HL-60 (cell line): Measurements from ENCODE around the gene RPF1.

Experiments used
- GABPA ChIP-seq: IDR thresholded peaks from 2 replicates; pipeline ENCODE4 v1.6.1; 2012; ENCODE audit warnings: low read depth
- POLR2AphosphoS5 ChIP-seq: IDR thresholded peaks from 2 replicates; pipeline ENCODE4 v1.6.1; 2012; ENCODE audit warnings: low read depth
- SPI1 ChIP-seq: IDR thresholded peaks from 2 replicates; pipeline ENCODE4 v1.6.1; 2012; ENCODE audit warnings: low read depth, mild to moderate bottlenecking, borderline replicate concordance
- TF ChIP-seq, protein P1 (sequence below): IDR thresholded peaks from one replicate; pipeline ENCODE4 v1.5.1; 2011; ENCODE audit warnings: low read length, control low read depth, inconsistent platforms; ENCODE audit not compliant: insufficient read depth
- TF ChIP-seq, protein P2 (sequence below): IDR thresholded peaks from 2 replicates; pipeline ENCODE4 v1.6.1; 2012; ENCODE audit warnings: low read depth; ENCODE audit not compliant: insufficient replicate concordance

GRCh38 chr1:84430546-84430945 lies 48.5 kb upstream of the RPF1 start:
- TF ChIP-seq POLR2AphosphoS5 (no peak), SPI1 (no peak), GABPA (no peak)
- TF ChIP-seq, protein P1, sequence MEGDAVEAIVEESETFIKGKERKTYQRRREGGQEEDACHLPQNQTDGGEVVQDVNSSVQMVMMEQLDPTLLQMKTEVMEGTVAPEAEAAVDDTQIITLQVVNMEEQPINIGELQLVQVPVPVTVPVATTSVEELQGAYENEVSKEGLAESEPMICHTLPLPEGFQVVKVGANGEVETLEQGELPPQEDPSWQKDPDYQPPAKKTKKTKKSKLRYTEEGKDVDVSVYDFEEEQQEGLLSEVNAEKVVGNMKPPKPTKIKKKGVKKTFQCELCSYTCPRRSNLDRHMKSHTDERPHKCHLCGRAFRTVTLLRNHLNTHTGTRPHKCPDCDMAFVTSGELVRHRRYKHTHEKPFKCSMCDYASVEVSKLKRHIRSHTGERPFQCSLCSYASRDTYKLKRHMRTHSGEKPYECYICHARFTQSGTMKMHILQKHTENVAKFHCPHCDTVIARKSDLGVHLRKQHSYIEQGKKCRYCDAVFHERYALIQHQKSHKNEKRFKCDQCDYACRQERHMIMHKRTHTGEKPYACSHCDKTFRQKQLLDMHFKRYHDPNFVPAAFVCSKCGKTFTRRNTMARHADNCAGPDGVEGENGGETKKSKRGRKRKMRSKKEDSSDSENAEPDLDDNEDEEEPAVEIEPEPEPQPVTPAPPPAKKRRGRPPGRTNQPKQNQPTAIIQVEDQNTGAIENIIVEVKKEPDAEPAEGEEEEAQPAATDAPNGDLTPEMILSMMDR = no peak
- TF ChIP-seq, protein P2, sequence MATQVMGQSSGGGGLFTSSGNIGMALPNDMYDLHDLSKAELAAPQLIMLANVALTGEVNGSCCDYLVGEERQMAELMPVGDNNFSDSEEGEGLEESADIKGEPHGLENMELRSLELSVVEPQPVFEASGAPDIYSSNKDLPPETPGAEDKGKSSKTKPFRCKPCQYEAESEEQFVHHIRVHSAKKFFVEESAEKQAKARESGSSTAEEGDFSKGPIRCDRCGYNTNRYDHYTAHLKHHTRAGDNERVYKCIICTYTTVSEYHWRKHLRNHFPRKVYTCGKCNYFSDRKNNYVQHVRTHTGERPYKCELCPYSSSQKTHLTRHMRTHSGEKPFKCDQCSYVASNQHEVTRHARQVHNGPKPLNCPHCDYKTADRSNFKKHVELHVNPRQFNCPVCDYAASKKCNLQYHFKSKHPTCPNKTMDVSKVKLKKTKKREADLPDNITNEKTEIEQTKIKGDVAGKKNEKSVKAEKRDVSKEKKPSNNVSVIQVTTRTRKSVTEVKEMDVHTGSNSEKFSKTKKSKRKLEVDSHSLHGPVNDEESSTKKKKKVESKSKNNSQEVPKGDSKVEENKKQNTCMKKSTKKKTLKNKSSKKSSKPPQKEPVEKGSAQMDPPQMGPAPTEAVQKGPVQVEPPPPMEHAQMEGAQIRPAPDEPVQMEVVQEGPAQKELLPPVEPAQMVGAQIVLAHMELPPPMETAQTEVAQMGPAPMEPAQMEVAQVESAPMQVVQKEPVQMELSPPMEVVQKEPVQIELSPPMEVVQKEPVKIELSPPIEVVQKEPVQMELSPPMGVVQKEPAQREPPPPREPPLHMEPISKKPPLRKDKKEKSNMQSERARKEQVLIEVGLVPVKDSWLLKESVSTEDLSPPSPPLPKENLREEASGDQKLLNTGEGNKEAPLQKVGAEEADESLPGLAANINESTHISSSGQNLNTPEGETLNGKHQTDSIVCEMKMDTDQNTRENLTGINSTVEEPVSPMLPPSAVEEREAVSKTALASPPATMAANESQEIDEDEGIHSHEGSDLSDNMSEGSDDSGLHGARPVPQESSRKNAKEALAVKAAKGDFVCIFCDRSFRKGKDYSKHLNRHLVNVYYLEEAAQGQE = no peak
